Fibroblast of skin of right biceps (primary cell): ENCODE results near the gene ZBTB8OS.
A peak's percentile ranks its signal among the peaks of the same experiment; 100 is the strongest.

Source experiments
- DNase-seq: peaks from one replicate; pipeline ENCODE4 v3.0.0-alpha.2; 2013

Gene ZBTB8OS

GRCh38 chr1:32606565-32607371 lies 43.6 kb downstream of the ZBTB8OS start:
- DNase-seq: no peak

GRCh38 chr1:32605711-32606424 lies 44.5 kb downstream of the ZBTB8OS start:
- DNase-seq: no peak

GRCh38 chr1:32600034-32600433 lies 50.3 kb downstream of the ZBTB8OS start:
- no peak for DNase-seq

GRCh38 chr1:32592943-32593342 lies 57.4 kb downstream of the ZBTB8OS start:
- DNase-seq: peak; percentile 59

- DNase-seq: no peak
These were observed 69.9 kb downstream of the ZBTB8OS start for GRCh38 chr1:32580348-32581017.
